H9 (cell line): ENCODE results near the gene MSANTD1. TPM values are rescaled to one million over a fixed set of nuclear protein-coding genes. Genes with fewer than 3 reads are reported as not detected.

Experiments
- DNase-seq: peaks from one replicate; pipeline ENCODE4 v3.0.0-alpha.2; 2017
- H2AFZ ChIP-seq: one replicate; pipeline ENCODE4 v1.6.1; 2013; ENCODE audit warnings: mild to moderate bottlenecking, low read length, control low read depth, moderate library complexity
- H2AK5ac ChIP-seq: 2 replicates; pipeline ENCODE4 v1.6.1; 2013; ENCODE audit warnings: low read length, control low read depth, mixed read lengths; ENCODE audit not compliant: insufficient read length
- H2BK120ac ChIP-seq: one replicate; pipeline ENCODE4 v1.6.1; 2013; ENCODE audit warnings: low read depth, mild to moderate bottlenecking, low read length, control low read depth, inconsistent platforms; ENCODE audit not compliant: poor library complexity, severe bottlenecking
- H2BK12ac ChIP-seq: 2 replicates; pipeline ENCODE4 v1.6.1; 2013; ENCODE audit warnings: low read length, control low read depth, mixed read lengths, low read depth; ENCODE audit not compliant: insufficient read length
- H2BK15ac ChIP-seq: 2 replicates; pipeline ENCODE4 v1.6.1; 2013; ENCODE audit warnings: low read depth, low read length, control low read depth
- H2BK20ac ChIP-seq: one replicate; pipeline ENCODE4 v1.6.1; 2013; ENCODE audit warnings: low read depth, mild to moderate bottlenecking, low read length, control low read depth, inconsistent platforms; ENCODE audit not compliant: poor library complexity, severe bottlenecking
- H2BK5ac ChIP-seq: 2 replicates; pipeline ENCODE4 v1.6.1; 2013; ENCODE audit warnings: low read length, control low read depth, mixed read lengths; ENCODE audit not compliant: insufficient read length
- H3K14ac ChIP-seq: 2 replicates; pipeline ENCODE4 v1.6.1; 2013; ENCODE audit warnings: low read length, control low read depth; ENCODE audit not compliant: insufficient read depth
- H3K18ac ChIP-seq: 2 replicates; pipeline ENCODE4 v1.6.1; 2013; ENCODE audit warnings: low read depth, mild to moderate bottlenecking, mixed read lengths, low read length, control low read depth; ENCODE audit not compliant: insufficient read length
- H3K23ac ChIP-seq: 2 replicates; pipeline ENCODE4 v1.6.1; 2013; ENCODE audit warnings: low read length, control low read depth, mixed read lengths, low read depth; ENCODE audit not compliant: insufficient read length
- H3K23me2 ChIP-seq: 2 replicates; pipeline ENCODE4 v1.6.1; 2013; ENCODE audit warnings: low read depth, mild to moderate bottlenecking, mixed read lengths, low read length, control low read depth; ENCODE audit not compliant: insufficient read length, poor library complexity, severe bottlenecking
- H3K27ac ChIP-seq: 2 replicates; pipeline ENCODE4 v1.5.1; 2013; ENCODE audit warnings: low read length, control low read depth, mixed read lengths, low read depth; ENCODE audit not compliant: insufficient read length
- H3K27me3 ChIP-seq: 2 replicates; pipeline ENCODE4 v1.6.1; 2013; ENCODE audit warnings: low read length, control low read depth, inconsistent platforms; ENCODE audit not compliant: insufficient read depth
- H3K4ac ChIP-seq: 2 replicates; pipeline ENCODE4 v1.6.1; 2013; ENCODE audit warnings: low read depth, mild to moderate bottlenecking, control low read depth, inconsistent platforms, low read length, moderate library complexity
- H3K4me1 ChIP-seq: 2 replicates; pipeline ENCODE4 v1.6.1; 2013; ENCODE audit warnings: low read length, control low read depth, inconsistent platforms; ENCODE audit not compliant: insufficient read depth
- H3K4me2 ChIP-seq: 2 replicates; pipeline ENCODE4 v1.6.1; 2013; ENCODE audit warnings: low read length, control low read depth, mixed read lengths; ENCODE audit not compliant: insufficient read length, insufficient read depth
- H3K56ac ChIP-seq: 2 replicates; pipeline ENCODE4 v1.6.1; 2013; ENCODE audit warnings: low read depth, mild to moderate bottlenecking, mixed read lengths, low read length, control low read depth; ENCODE audit not compliant: insufficient read length
- H3K79me1 ChIP-seq: 2 replicates; pipeline ENCODE4 v1.6.1; 2013; ENCODE audit warnings: low read depth, mild to moderate bottlenecking, moderate library complexity, low read length, control low read depth, inconsistent platforms; ENCODE audit not compliant: insufficient read depth, poor library complexity, severe bottlenecking
- H3K79me2 ChIP-seq: 2 replicates; pipeline ENCODE4 v1.6.1; 2013; ENCODE audit warnings: low read length, control low read depth, inconsistent platforms; ENCODE audit not compliant: insufficient read depth
- H3K9ac ChIP-seq: 2 replicates; pipeline ENCODE4 v1.6.1; 2013; ENCODE audit warnings: low read length, control low read depth, mixed read lengths; ENCODE audit not compliant: insufficient read length; ENCODE audit errors: extremely low read depth
- H3K9me3 ChIP-seq: one replicate; pipeline ENCODE4 v1.6.1; 2013; ENCODE audit warnings: low read depth, low read length, inconsistent platforms; ENCODE audit not compliant: control insufficient read depth
- H3T11ph ChIP-seq: one replicate; pipeline ENCODE4 v1.6.1; 2013; ENCODE audit warnings: mild to moderate bottlenecking, low read length, control low read depth, inconsistent platforms
- H4K20me1 ChIP-seq: one replicate; pipeline ENCODE4 v1.6.1; 2013; ENCODE audit not compliant: control insufficient read depth, insufficient read length, insufficient read depth
- H4K5ac ChIP-seq: 2 replicates; pipeline ENCODE4 v1.6.1; 2013; ENCODE audit warnings: low read depth, mild to moderate bottlenecking, mixed read lengths, low read length, control low read depth; ENCODE audit not compliant: insufficient read length
- H4K8ac ChIP-seq: replicated peaks from 2 replicates; pipeline ENCODE4 v1.6.1; 2013; ENCODE audit warnings: low read length, control low read depth, mixed read lengths, low read depth; ENCODE audit not compliant: insufficient read length
- H4K91ac ChIP-seq: 2 replicates; pipeline ENCODE4 v1.6.1; 2013; ENCODE audit warnings: low read depth, mild to moderate bottlenecking, moderate library complexity, mixed read lengths, low read length, control low read depth; ENCODE audit not compliant: insufficient read length
- H3K27ac Mint-ChIP-seq, 3 experiments: 2 replicates in 2 of 3; 3 replicates in 1 of 3; pipeline ENCODE4 v1.8.0; 2020 to 2021; ENCODE audit warnings: mixed read lengths in 3 of 3, mild to moderate bottlenecking in 1 of 3, moderate library complexity in 1 of 3
- H3K27me3 Mint-ChIP-seq: 2 replicates; pipeline ENCODE4 v1.8.0; 2021; ENCODE audit warnings: low read depth, mild to moderate bottlenecking, moderate library complexity, mixed read lengths
- H3K36me3 Mint-ChIP-seq, 3 experiments: 2 replicates in 2 of 3; 3 replicates in 1 of 3; pipeline ENCODE4 v1.8.0; 2020 to 2021; ENCODE audit warnings: low read depth in 3 of 3, mixed read lengths in 3 of 3; ENCODE audit not compliant: insufficient read depth in 1 of 3
- H3K4me1 Mint-ChIP-seq, 2 experiments: 2 replicates each; pipeline ENCODE4 v1.8.0; 2020; ENCODE audit warnings: mixed read lengths in 2 of 2
- H3K4me3 Mint-ChIP-seq, 2 experiments: 2 replicates in 1 of 2; 3 replicates in 1 of 2; pipeline ENCODE4 v1.8.0; 2020 to 2021; ENCODE audit warnings: mild to moderate bottlenecking in 2 of 2, mixed read lengths in 2 of 2, moderate library complexity in 1 of 2
- H3K9me3 Mint-ChIP-seq, 2 experiments: 2 replicates in 1 of 2; 3 replicates in 1 of 2; pipeline ENCODE4 v1.8.0; 2020; ENCODE audit warnings: mild to moderate bottlenecking in 2 of 2, mixed read lengths in 2 of 2, moderate library complexity in 1 of 2
- CTCF ChIP-seq: fragments of 200-600 bp; sonication (generic); conservative IDR thresholded peaks from 3 replicates; pipeline ENCODE4 v1.8.0; 2021; ENCODE audit warnings: antibody characterized with exemption, mild to moderate bottlenecking
- WGBS: extraction: QIAGEN DNeasy Blood & Tissue Kit; methylation state at CpG from one replicate; pipeline ENCODE4 v1.1.7; 2013; ENCODE audit warnings: missing lambda C conversion rate, low lambda C conversion rate, mixed read lengths; ENCODE audit not compliant: insufficient read length; ENCODE audit errors: extremely low coverage; 5-methylcytosine and 5-hydroxymethylcytosine counted together
- total RNA-seq: library from RNA; stranded (reverse); gene quantifications from 2 replicates; pipeline ENCODE4 v1.2.1, GENCODE V29; 2021

The MSANTD1 gene
- total RNA-seq, 1 experiment from 2014 or later: 0.83 TPM

DNA sequence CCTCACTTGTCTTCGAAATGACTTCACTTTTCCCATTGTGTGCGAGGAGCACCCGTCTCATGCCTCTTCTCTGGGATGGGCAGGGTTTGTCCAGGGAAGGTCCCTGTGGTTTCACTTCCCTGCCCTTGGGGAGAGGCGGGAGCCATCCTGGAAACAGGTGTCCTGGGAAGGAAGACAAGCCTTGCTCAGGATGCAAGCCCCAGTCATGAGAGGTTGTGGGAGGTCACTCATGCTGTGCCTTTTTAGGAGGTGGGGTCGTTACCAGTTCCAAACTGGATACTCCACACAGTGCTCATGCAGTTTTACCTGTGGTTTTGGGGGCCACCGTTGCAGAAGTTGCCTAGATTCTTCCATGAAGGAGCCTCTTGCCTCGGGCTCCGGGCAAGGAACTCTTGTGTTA, 47.7 kb downstream of the MSANTD1 start:
- Mint-ChIP-seq H3K9me3 (no peaks in the 10 kb centered on the region), H3K4me1 (peaks cover 37 to 53% of the 10 kb centered on the region in 2 experiments), H3K27me3 (peaks cover 5% of the 10 kb centered on the region), H3K27ac (no peak overlapping the region; a peak in 1 of 7 replicates), H3K36me3 (no peaks in the 10 kb centered on the region; a peak in 1 of 7 replicates), H3K4me3 (no peak overlapping the region)
- Histone ChIP-seq H2BK12ac (no peak overlapping the region), H3K56ac (no peak overlapping the region), H3K18ac (no peak overlapping the region), H4K91ac (no peak overlapping the region), H3K27me3 (no peaks in the 10 kb centered on the region; the same call in 1 of the 2 replicates), H3K14ac (no peak overlapping the region), H2BK5ac (no peak overlapping the region), H2BK120ac (no peak overlapping the region), H3K79me1 (no peaks in the 10 kb centered on the region), H4K8ac (no peak overlapping the region), H3K9me3 (no peaks in the 10 kb centered on the region), H3K4me2 (no peak overlapping the region), H3K27ac (no peak overlapping the region), H4K5ac (no peak overlapping the region), H4K20me1 (peaks cover 3% of the 10 kb centered on the region), H3K4ac (no peak overlapping the region), H3K9ac (no peak overlapping the region), H3K23ac (no peak overlapping the region), H2AFZ (no peak overlapping the region), H3T11ph (no peak overlapping the region), H3K79me2 (no peaks in the 10 kb centered on the region), H2BK20ac (no peak overlapping the region), H3K4me1 (no peaks in the 10 kb centered on the region), H3K23me2 (peaks cover 12% of the 10 kb centered on the region), H2AK5ac (no peak overlapping the region), H2BK15ac (no peak overlapping the region)
- no CpG with 5 or more reads among the region's 8 CpGs for WGBS
- no peak for DNase-seq
- no peak for TF ChIP-seq CTCF
